Loucy (cell line): Measurements from ENCODE around the gene BLCAP.

Source experiments
- H2AFZ ChIP-seq: fragments of 200-600 bp; sonication (generic); 2 replicates; pipeline ENCODE4 v1.6.0; 2016; ENCODE audit warnings: antibody characterized with exemption, mild to moderate bottlenecking, low read length, moderate library complexity
- H3F3A ChIP-seq: fragments of 200-600 bp; 2 replicates; pipeline ENCODE4 v1.6.0; 2016; ENCODE audit warnings: antibody characterized with exemption, low read depth, mild to moderate bottlenecking
- H3K27me3 ChIP-seq: fragments of 200-600 bp; sonication (generic); 2 replicates; pipeline ENCODE4 v1.6.1; 2014; ENCODE audit warnings: low read length, mild to moderate bottlenecking; ENCODE audit not compliant: insufficient read depth, poor library complexity, severe bottlenecking
- H3K36me3 ChIP-seq: fragments of 200-600 bp; sonication (generic); 2 replicates; pipeline ENCODE4 v1.6.1; 2016; ENCODE audit warnings: low read length; ENCODE audit not compliant: insufficient read depth
- H3K4me1 ChIP-seq: fragments of 200-600 bp; sonication (generic); 2 replicates; pipeline ENCODE4 v1.5.1; 2014; ENCODE audit warnings: low read length, mild to moderate bottlenecking; ENCODE audit not compliant: insufficient read depth, poor library complexity, severe bottlenecking
- H3K4me2 ChIP-seq: fragments of 200-600 bp; sonication (generic); 2 replicates; pipeline ENCODE4 v1.6.0; 2014; ENCODE audit warnings: antibody characterized with exemption, low read length, low read depth, mild to moderate bottlenecking; ENCODE audit not compliant: poor library complexity, severe bottlenecking
- H3K4me3 ChIP-seq: fragments of 200-600 bp; sonication (generic); 2 replicates; pipeline ENCODE4 v1.5.1; 2014; ENCODE audit warnings: low read length, mild to moderate bottlenecking, mixed read lengths; ENCODE audit not compliant: poor library complexity, severe bottlenecking
- H3K79me2 ChIP-seq: fragments of 200-600 bp; sonication (generic); 2 replicates; pipeline ENCODE4 v1.6.1; 2014; ENCODE audit warnings: low read length; ENCODE audit not compliant: insufficient read depth
- H3K9ac ChIP-seq: fragments of 200-600 bp; sonication (generic); 2 replicates; pipeline ENCODE4 v1.6.0; 2014; ENCODE audit warnings: mild to moderate bottlenecking, low read depth, low read length, moderate library complexity; ENCODE audit not compliant: poor library complexity, severe bottlenecking
- H3K9me2 ChIP-seq: fragments of 200-600 bp; sonication (generic); replicated peaks from 2 replicates; pipeline ENCODE4 v1.6.1; 2016; ENCODE audit warnings: low read depth, low read length, mixed read lengths
- H3K9me3 ChIP-seq: fragments of 200-600 bp; sonication (generic); 2 replicates; pipeline ENCODE4 v1.6.1; 2014; ENCODE audit warnings: mild to moderate bottlenecking, antibody characterized with exemption, low read length, low read depth; ENCODE audit not compliant: insufficient read depth
- H4K20me1 ChIP-seq: fragments of 200-600 bp; sonication (generic); 2 replicates; pipeline ENCODE4 v1.6.0; 2014; ENCODE audit warnings: antibody characterized with exemption, low read length, mild to moderate bottlenecking; ENCODE audit not compliant: insufficient read depth, poor library complexity, severe bottlenecking
- CTCF ChIP-seq: fragments of 200-600 bp; sonication (generic); conservative IDR thresholded peaks from 2 replicates; pipeline ENCODE4 v1.5.1; 2014; ENCODE audit warnings: mild to moderate bottlenecking, antibody characterized with exemption, low read length
- EZH2phosphoT487 ChIP-seq: fragments of 200-600 bp; IDR thresholded peaks from 2 replicates; pipeline ENCODE4 v1.6.1; 2018; ENCODE audit warnings: antibody characterized with exemption, mild to moderate bottlenecking, moderate library complexity, borderline replicate concordance

The BLCAP gene

DNA sequence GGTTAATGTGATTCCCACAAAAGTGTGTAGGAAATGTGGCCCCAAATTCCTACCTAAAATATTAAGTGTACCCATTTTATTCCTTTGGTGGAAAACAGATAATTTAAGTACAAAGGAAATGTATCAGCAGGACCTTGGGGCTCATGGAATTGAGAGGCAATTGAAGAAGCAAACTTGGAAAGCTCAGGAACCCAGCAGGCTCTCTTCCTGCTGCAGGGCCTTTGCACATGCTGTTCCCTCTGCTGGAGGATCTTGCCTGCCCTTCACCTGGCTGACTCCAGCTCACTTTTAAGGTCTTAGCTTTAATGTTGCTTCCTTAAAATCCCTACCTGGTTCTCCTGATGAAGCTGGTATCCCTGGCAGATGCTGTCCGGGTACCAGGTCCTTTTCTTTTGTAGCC lies 9.8 kb upstream of the BLCAP start:
- no peaks in the 10 kb centered on the region for H3K9me2 ChIP-seq
- H3K4me2 ChIP-seq, result no peak overlapping the region
- H3K4me1 ChIP-seq, result peaks cover 48% of the 10 kb centered on the region
- H3K9me3 ChIP-seq, result no peaks in the 10 kb centered on the region
- H3K9ac ChIP-seq, result no peak overlapping the region
- no peaks in the 10 kb centered on the region for H3F3A ChIP-seq
- no peaks in the 10 kb centered on the region for H3K79me2 ChIP-seq
- TF ChIP-seq EZH2phosphoT487 (no peak), CTCF (no peak)
- H3K27me3 ChIP-seq, result no peaks in the 10 kb centered on the region
- H2AFZ ChIP-seq, result no peak overlapping the region
- no peaks in the 10 kb centered on the region for H4K20me1 ChIP-seq
- H3K36me3 ChIP-seq, result no peaks in the 10 kb centered on the region
- no peak overlapping the region for H3K4me3 ChIP-seq

DNA sequence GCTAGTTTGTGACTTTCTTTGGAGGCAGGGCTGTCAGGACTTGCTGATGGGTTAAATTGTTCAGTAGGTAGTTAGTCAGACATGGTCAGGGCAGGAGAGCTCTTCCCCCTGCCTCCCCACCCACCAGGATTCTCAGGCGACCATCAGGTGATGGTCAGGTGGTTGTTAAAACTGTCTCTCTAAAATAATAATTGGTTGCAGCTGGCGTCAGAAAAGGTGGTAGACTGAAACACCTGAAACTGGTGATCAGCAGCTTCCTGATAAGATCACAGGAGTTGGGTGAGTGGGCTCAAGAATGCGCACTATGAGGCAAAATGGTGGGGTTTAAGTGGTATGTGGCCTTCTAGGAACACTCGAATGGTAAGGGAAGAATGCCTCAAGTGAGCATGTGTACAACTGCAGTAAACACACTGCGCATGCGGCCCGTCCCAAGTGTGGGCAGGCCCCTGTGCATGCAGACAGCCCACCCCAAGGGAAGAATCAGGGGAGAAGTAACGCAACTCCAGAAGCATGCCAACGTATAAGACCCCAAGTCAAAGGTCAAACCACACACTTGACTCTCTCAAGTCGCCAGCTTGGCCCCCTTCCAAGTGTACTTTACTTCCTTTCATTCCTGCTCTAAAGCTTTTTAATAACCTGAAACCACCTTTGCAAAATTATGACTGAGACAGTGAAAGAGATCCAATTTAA lies 7.9 kb upstream of the BLCAP start:
- no peaks in the 10 kb centered on the region for H3F3A ChIP-seq
- H2AFZ ChIP-seq, result no peak overlapping the region
- no peaks in the 10 kb centered on the region for H3K79me2 ChIP-seq
- no peaks in the 10 kb centered on the region for H4K20me1 ChIP-seq
- no peak overlapping the region for H3K4me2 ChIP-seq
- no peaks in the 10 kb centered on the region for H3K27me3 ChIP-seq
- H3K4me3 ChIP-seq, result no peak overlapping the region
- TF ChIP-seq EZH2phosphoT487 (no peak), CTCF (no peak)
- H3K9me2 ChIP-seq, result no peaks in the 10 kb centered on the region
- H3K36me3 ChIP-seq, result no peaks in the 10 kb centered on the region
- peaks cover 31% of the 10 kb centered on the region for H3K4me1 ChIP-seq
- no peak overlapping the region for H3K9ac ChIP-seq
- no peaks in the 10 kb centered on the region for H3K9me3 ChIP-seq

DNA sequence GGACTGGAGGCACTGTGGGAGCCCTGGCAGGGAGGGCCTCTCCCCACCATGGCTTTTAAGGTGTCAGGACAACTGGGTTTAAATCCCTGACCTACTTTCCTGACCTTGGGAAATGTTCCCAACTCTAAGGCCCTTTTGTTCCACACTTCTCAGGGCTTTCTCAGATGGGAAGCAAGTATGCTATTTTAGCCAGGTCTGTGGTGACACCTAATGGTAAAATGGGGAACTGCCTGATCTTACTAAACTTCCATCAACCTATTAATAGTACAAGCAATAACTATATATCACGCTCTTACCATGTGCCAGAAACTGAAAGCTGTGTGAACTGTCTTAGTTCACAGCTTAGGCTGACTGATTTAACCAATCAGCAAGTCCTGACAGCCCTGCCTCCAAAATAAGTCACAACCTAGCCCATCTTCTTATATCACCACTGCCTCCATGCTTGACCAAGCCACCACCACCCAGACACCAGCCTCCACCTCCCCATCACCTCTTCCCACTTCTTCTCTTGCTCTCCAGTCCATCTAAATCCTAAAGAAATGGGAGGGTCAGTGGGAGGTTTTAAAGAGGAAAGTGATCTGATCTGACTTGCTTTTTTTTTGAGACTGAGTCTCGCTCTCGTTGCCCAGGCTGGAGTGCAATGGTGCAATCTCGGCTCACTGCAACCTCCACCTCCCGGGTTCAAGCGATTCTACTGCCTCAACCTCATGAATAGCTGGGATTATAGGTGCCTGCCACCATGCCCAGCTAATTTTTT lies 6.9 kb upstream of the BLCAP start:
- Histone ChIP-seq H3F3A (no peaks in the 10 kb centered on the region), H3K27me3 (no peaks in the 10 kb centered on the region), H3K79me2 (no peaks in the 10 kb centered on the region), H3K4me2 (peak overlapping the region; percentile 33), H3K9ac (no peak overlapping the region), H3K9me2 (no peaks in the 10 kb centered on the region), H2AFZ (peak overlapping the region; percentile 73), H3K9me3 (no peaks in the 10 kb centered on the region), H3K4me1 (peaks cover 25% of the 10 kb centered on the region), H3K36me3 (no peaks in the 10 kb centered on the region), H3K4me3 (no peak overlapping the region), H4K20me1 (no peaks in the 10 kb centered on the region)
- TF ChIP-seq CTCF, result peak; percentile 86
- no peak for TF ChIP-seq EZH2phosphoT487
